SK-N-SH treated with all-trans-retinoic acid at 6 μM for 48 hours (cell line): ENCODE data around the gene KL.

Source experiments
- ATAC-seq: fragments of 200-7000 bp; cut with Tn5 transposase; 3 replicates; pipeline ENCODE4 v1.9.1; 2020; ENCODE audit warnings: mild to moderate bottlenecking, moderate library complexity
- ARNTL ChIP-seq: fragments of 450-650 bp; formaldehyde crosslinking; IDR thresholded peaks from 2 replicates; pipeline ENCODE4 v1.5.0; 2020; ENCODE audit warnings: low read depth, mild to moderate bottlenecking, moderate library complexity, borderline replicate concordance
- BACH2 ChIP-seq: fragments of 250-450 bp; sonication (Bioruptor Pico); IDR thresholded peaks from 2 replicates; pipeline ENCODE4 v1.9.0; 2021; ENCODE audit warnings: mild to moderate bottlenecking, borderline replicate concordance
- CREB5 ChIP-seq: fragments of 250-450 bp; sonication (Bioruptor Pico); IDR thresholded peaks from 2 replicates; pipeline ENCODE4 v1.5.1; 2020; ENCODE audit warnings: low read depth, mild to moderate bottlenecking, moderate library complexity
- CSDC2 ChIP-seq: fragments of 250-450 bp; sonication (Bioruptor Pico); IDR thresholded peaks from 2 replicates; pipeline ENCODE4 v1.5.0; 2020; ENCODE audit warnings: mild to moderate bottlenecking, moderate library complexity
- CSRNP3 ChIP-seq: fragments of 250-450 bp; sonication (Bioruptor Pico); IDR thresholded peaks from 2 replicates; pipeline ENCODE4 v1.5.1; 2021; ENCODE audit warnings: mild to moderate bottlenecking, moderate library complexity
- ESRRG ChIP-seq: fragments of 250-450 bp; sonication (Bioruptor Pico); IDR thresholded peaks from 2 replicates; pipeline ENCODE4 v1.6.1; 2021; ENCODE audit warnings: mild to moderate bottlenecking
- GLIS3 ChIP-seq: fragments of 250-450 bp; sonication (Bioruptor Pico); IDR thresholded peaks from 2 replicates; pipeline ENCODE4 v1.5.0; 2020; ENCODE audit warnings: mild to moderate bottlenecking, moderate library complexity
- ISL1 ChIP-seq: fragments of 250-450 bp; sonication (Bioruptor Pico); IDR thresholded peaks from 2 replicates; pipeline ENCODE4 v2.1.2; 2022; ENCODE audit warnings: mild to moderate bottlenecking, moderate library complexity
- PATZ1 ChIP-seq: fragments of 250-450 bp; sonication (Bioruptor Pico); IDR thresholded peaks from 2 replicates; pipeline ENCODE4 v1.8.0; 2020; ENCODE audit warnings: mild to moderate bottlenecking, moderate library complexity, borderline replicate concordance
- POU6F1 ChIP-seq: fragments of 250-450 bp; sonication (Bioruptor Pico); IDR thresholded peaks from 2 replicates; pipeline ENCODE4 v1.8.0; 2021; ENCODE audit warnings: low read depth, mild to moderate bottlenecking, moderate library complexity, borderline replicate concordance
- PPARA ChIP-seq: fragments of 250-450 bp; sonication (Bioruptor Pico); IDR thresholded peaks from 2 replicates; pipeline ENCODE4 v1.5.0; 2020; ENCODE audit warnings: mild to moderate bottlenecking, borderline replicate concordance
- RARB ChIP-seq: fragments of 250-450 bp; sonication (Bioruptor Pico); IDR thresholded peaks from 2 replicates; pipeline ENCODE4 v1.8.0; 2021; ENCODE audit warnings: mild to moderate bottlenecking, moderate library complexity
- SNAI2 ChIP-seq: fragments of 250-450 bp; sonication (Bioruptor Pico); IDR thresholded peaks from 2 replicates; pipeline ENCODE4 v1.5.0; 2020; ENCODE audit warnings: mild to moderate bottlenecking, moderate library complexity
- TCF4 ChIP-seq: fragments of 250-450 bp; sonication (Bioruptor Pico); IDR thresholded peaks from 2 replicates; pipeline ENCODE4 v1.8.0; 2021; ENCODE audit warnings: mild to moderate bottlenecking, moderate library complexity, borderline replicate concordance
- TOX ChIP-seq: fragments of 250-450 bp; sonication (Bioruptor Pico); IDR thresholded peaks from 2 replicates; pipeline ENCODE4 v1.8.0; 2021; ENCODE audit warnings: mild to moderate bottlenecking, moderate library complexity, borderline replicate concordance
- ZC3H10 ChIP-seq: fragments of 250-450 bp; sonication (Bioruptor Pico); IDR thresholded peaks from 2 replicates; pipeline ENCODE4 v1.5.1; 2021; ENCODE audit warnings: mild to moderate bottlenecking, moderate library complexity
- ZFP3 ChIP-seq: fragments of 250-450 bp; sonication (Bioruptor Pico); IDR thresholded peaks from 2 replicates; pipeline ENCODE4 v1.5.0; 2020; ENCODE audit warnings: mild to moderate bottlenecking, moderate library complexity
- ZFP30 ChIP-seq: fragments of 450-650 bp; formaldehyde crosslinking; IDR thresholded peaks from 2 replicates; pipeline ENCODE4 v1.5.0; 2022; ENCODE audit warnings: mild to moderate bottlenecking, moderate library complexity
- ZNF565 ChIP-seq: fragments of 450-650 bp; formaldehyde crosslinking; conservative IDR thresholded peaks from 2 replicates; pipeline ENCODE4 v1.5.0; 2020; ENCODE audit warnings: low read depth, mild to moderate bottlenecking, moderate library complexity
- ZNF70 ChIP-seq: fragments of 450-650 bp; formaldehyde crosslinking; IDR thresholded peaks from 2 replicates; pipeline ENCODE4 v1.5.0; 2020; ENCODE audit warnings: mild to moderate bottlenecking, moderate library complexity
- ZNF8 ChIP-seq: fragments of 450-650 bp; formaldehyde crosslinking; IDR thresholded peaks from 2 replicates; pipeline ENCODE4 v1.5.0; 2020; ENCODE audit warnings: mild to moderate bottlenecking, moderate library complexity

The KL gene

GRCh38 chr13:33072759-33073158 lies 56.5 kb downstream of the KL start:
- no peak for TF ChIP-seq ZNF565
- no peak for TF ChIP-seq ZFP30 (CRISPR knock-in tag)
- no peak for TF ChIP-seq ZFP3
- TF ChIP-seq CSDC2 (CRISPR knock-in tag): no peak
- no peak for TF ChIP-seq TCF4 (CRISPR knock-in tag)
- TF ChIP-seq CREB5 (CRISPR knock-in tag): no peak
- no peak for TF ChIP-seq ZNF70 (CRISPR knock-in tag)
- no peak for TF ChIP-seq BACH2 (CRISPR knock-in tag)
- TF ChIP-seq POU6F1 (CRISPR knock-in tag): no peak
- no peak for TF ChIP-seq TOX (CRISPR knock-in tag)
- TF ChIP-seq ESRRG (CRISPR knock-in tag): no peak
- TF ChIP-seq ZC3H10 (CRISPR knock-in tag): no peak
- no peak for TF ChIP-seq PPARA (CRISPR knock-in tag)
- no peak for TF ChIP-seq PATZ1 (CRISPR knock-in tag)
- TF ChIP-seq ZNF8 (CRISPR knock-in tag): no peak
- ATAC-seq: no peak

GRCh38 chr13:33073338-33073737 lies 57.1 kb downstream of the KL start:
- TF ChIP-seq CSRNP3 (no peak), ZFP3 (no peak), POU6F1 (CRISPR knock-in tag) (no peak), TOX (CRISPR knock-in tag) (no peak), CSDC2 (CRISPR knock-in tag) (no peak), ARNTL (CRISPR knock-in tag) (no peak), ZC3H10 (CRISPR knock-in tag) (no peak), ZFP30 (CRISPR knock-in tag) (no peak), CREB5 (CRISPR knock-in tag) (no peak), ISL1 (CRISPR knock-in tag) (no peak), ESRRG (CRISPR knock-in tag) (no peak), TCF4 (CRISPR knock-in tag) (no peak), PATZ1 (CRISPR knock-in tag) (no peak), ZNF70 (CRISPR knock-in tag) (no peak), GLIS3 (no peak), RARB (CRISPR knock-in tag) (no peak), SNAI2 (CRISPR knock-in tag) (no peak), ZNF565 (no peak), PPARA (CRISPR knock-in tag) (no peak)
- ATAC-seq: no peak
